ENCODE data around the gene NOX4. TPM values are rescaled to one million over a fixed set of nuclear protein-coding genes. Genes with fewer than 3 reads are reported as not detected.
A peak's percentile ranks its signal among the peaks of the same experiment; 100 is the strongest.

NOX4 gene
- total RNA-seq (34.0 and 47.7 TPM in 2 replicates), polyA plus RNA-seq (20.5 and 21.2 TPM in 2 replicates), polyA minus RNA-seq (54.0 and 56.8 TPM in 2 replicates), Bru-seq, nascent RNA (percentile 93 among the genes with signal in this experiment), BruChase-seq, experiment 1, labeled RNA remaining after a 6-hour chase (percentile 76 among the genes with signal in this experiment), BruChase-seq, experiment 2, labeled RNA remaining after a 2-hour chase (percentile 90 among the genes with signal in this experiment)
- 16.6 and 17.5 TPM in 2 replicates for polyA plus RNA-seq (2011; cell fraction: cytosol; rRNA removed)
- 32.8 and 35.9 TPM in 2 replicates for polyA plus RNA-seq (2011; cell fraction: nucleus; rRNA removed)
- polyA plus RNA-seq (2012) = 33.0 and 40.9 TPM in 2 replicates
- polyA minus RNA-seq (2011; cell fraction: cytosol; rRNA and poly(A)+ RNA removed) = not detected
- polyA minus RNA-seq (2011; cell fraction: nucleus; rRNA and poly(A)+ RNA removed) = 114 and 123 TPM in 2 replicates
- long read RNA-seq, transcript NOX4-215 (17 exons, 2,156 nt) = minor isoform, 6 of 87 reads
- long read RNA-seq, transcript NOX4-204 (3 exons, 560 nt) = minor isoform, 9 of 87 reads
- long read RNA-seq, transcript NOX4-201 (18 exons, 2,388 nt) = major isoform, 30 of 87 reads
- long read RNA-seq, partial matches to known transcripts = 2 of 87 reads
- long read RNA-seq, other reads (novel, unspliced or antisense) = 40 of 87 reads

GRCh38 chr11:89490981-89491690, at the start of gene NOX4:
Gene NOX4, minus strand, starts transcription at chr11:89491375. Its CDS starts 129 bp downstream, at chr11:89491246.
- DNase-seq (ENCODE audit: low read depth, low spot score) = peak; percentile 89

More at GRCh38 chr11:89490981-89491690, at the start of gene NOX4:
- peak; percentile 52 for FAIRE-seq
- peaks cover 35% of the 10 kb centered on the region for H3K79me2 ChIP-seq (ENCODE audit: control insufficient read depth, insufficient read depth, low read length)
- H3K36me3 ChIP-seq (ENCODE audit: control insufficient read depth in 2 of 2, extremely low read depth in 1 of 2, insufficient read depth in 2 of 2, low read length in 2 of 2) = no peaks in the 10 kb centered on the region
- dilution Hi-C loops (cut with MboI; ENCODE audit: extremely low pct_ligation_motif_present, low sequenced_read_pairs) = no loop called here
- no peaks in the 10 kb centered on the region for H4K20me1 ChIP-seq (replicated peaks; ENCODE audit: control insufficient read depth, extremely low read depth, insufficient read depth, low read length)
- H3K4me2 ChIP-seq (ENCODE audit: insufficient read depth, low read length) = peak within 1 kb of the TSS; percentile 98
- peak within 1 kb of the TSS; percentile 97 for H3K9ac ChIP-seq (replicated peaks; ENCODE audit: extremely low read depth, insufficient read depth, low read length)
- CTCF ChIA-PET = interaction anchor here (0.8 to 1.6 kb wide), 4 partner anchors 8 to 124 kb away, joined by 3 to 5 read pairs (median 4); no protein-coding TSS in a partner anchor
- TF ChIP-seq POLR2A (IDR thresholded peaks at IDR 0.05; ENCODE audit: low read depth, low read length) (peak; percentile 96), GATA2 (IDR thresholded peaks at IDR 0.05; ENCODE audit: insufficient read depth, insufficient read length, low read depth, low read length) (no peak), POLR2AphosphoS5 (IDR thresholded peaks at IDR 0.05; ENCODE audit: insufficient read depth, low read depth, low read length) (peak; percentile 95), FOS (IDR thresholded peaks at IDR 0.05; ENCODE audit: borderline replicate concordance, insufficient read depth, low read length) (no peak), MAX (IDR thresholded peaks at IDR 0.05; ENCODE audit: insufficient read depth, insufficient read length) (no peak), CTCF (IDR thresholded peaks at IDR 0.05; ENCODE audit: extremely low read depth in 1 of 2, insufficient read depth in 1 of 2, low read depth in 1 of 2, low read length in 2 of 2) (no peak), EZH2 (IDR thresholded peaks at IDR 0.05; ENCODE audit: borderline replicate concordance, low read depth, low read length, severe bottlenecking) (no peak)
- intact Hi-C loops (cut with micrococcal nuclease) = loop anchor here (1.0 kb wide), 3 partner anchors 111 to 153 kb away; no protein-coding TSS in a partner anchor
- BruUV-seq (replicated peaks) = no TSS peak
- H3K4me1 ChIP-seq (ENCODE audit: control insufficient read depth, extremely low read depth, insufficient read depth, low read length) = peaks cover 34% of the 10 kb centered on the region
- no peaks in the 10 kb centered on the region for H3K27me3 ChIP-seq (ENCODE audit: control insufficient read depth in 2 of 2, insufficient read depth in 2 of 2, low read length in 2 of 2)
- no peaks in the 10 kb centered on the region for H3K9me3 ChIP-seq (replicated peaks; ENCODE audit: control insufficient read depth, insufficient read depth, low read length)
- H3K9me1 ChIP-seq (replicated peaks; ENCODE audit: control insufficient read depth, extremely low read depth, insufficient read depth, low read length) = no peaks in the 10 kb centered on the region
- H3K27ac ChIP-seq (ENCODE audit: insufficient read depth, low read depth, low read length) = peak within 1 kb of the TSS; percentile 98
- H3K4me3 ChIP-seq (replicated peaks in 1 of 3; ENCODE audit: insufficient read depth in 1 of 3, low read depth in 1 of 3, low read length in 3 of 3) = peak within 1 kb of the TSS; percentile 54 to 98 (median 96)
- POLR2A ChIA-PET = interaction anchor here (1.0 kb wide), 1 partner anchor 86 kb away, joined by 3 read pairs; no protein-coding TSS in a partner anchor
- H2AFZ ChIP-seq (ENCODE audit: low read depth, low read length) = peak within 1 kb of the TSS; percentile 52
